A673 (cell line): ENCODE results near the gene GULP1. TPM values are rescaled to one million over a fixed set of nuclear protein-coding genes. Genes with fewer than 3 reads are reported as not detected.

Experiments
- BruUV-seq: library from RNA; stranded (reverse); fragments of 400-500 nt; replicated peaks from 2 replicates; lab custom pipeline; 2021; lab: Mats Ljungman, UMichigan
- CTCF ChIA-PET: fragments of 300-600 bp; sonication (Branson Sonifier 250); formaldehyde crosslinking; loops from one replicate; lab custom pipeline; 2022; ENCODE audit warnings: antibody characterized with exemption; lab: Charles Lee
- POLR2A ChIA-PET: fragments of 300-600 bp; sonication (Branson Sonifier 250); formaldehyde crosslinking; loops from one replicate; lab custom pipeline; 2022; ENCODE audit warnings: antibody characterized with exemption; ENCODE audit not compliant: low non-redundant PET; lab: Charles Lee
- DNase-seq: peaks from one replicate; pipeline ENCODE4 v3.0.0-alpha.2; 2015; ENCODE audit warnings: low spot score
- H3K27ac ChIP-seq: fragments of 200-600 bp; sonication (generic); 2 replicates; pipeline ENCODE4 v1.5.1; 2016; ENCODE audit warnings: mixed run types, low read depth, mild to moderate bottlenecking, mixed read lengths, antibody characterized with exemption, low read length; ENCODE audit not compliant: poor library complexity, severe bottlenecking
- H3K27me3 ChIP-seq: fragments of 200-600 bp; sonication (generic); replicated peaks from 2 replicates; pipeline ENCODE4 v1.6.1; 2017; ENCODE audit warnings: mixed run types, low read depth, mild to moderate bottlenecking, mixed read lengths, antibody characterized with exemption, low read length; ENCODE audit not compliant: insufficient read depth, poor library complexity
- H3K36me3 ChIP-seq: fragments of 200-600 bp; sonication (generic); 2 replicates; pipeline ENCODE4 v1.6.1; 2016; ENCODE audit warnings: mixed run types, mild to moderate bottlenecking, mixed read lengths, antibody characterized with exemption, low read length; ENCODE audit not compliant: insufficient read depth, poor library complexity, severe bottlenecking
- H3K4me1 ChIP-seq: fragments of 200-600 bp; sonication (generic); 2 replicates; pipeline ENCODE4 v1.6.1; 2017; ENCODE audit warnings: mixed run types, mild to moderate bottlenecking, mixed read lengths, antibody characterized with exemption, low read length; ENCODE audit not compliant: insufficient read depth, poor library complexity, severe bottlenecking
- H3K4me3 ChIP-seq: fragments of 200-600 bp; sonication (generic); 2 replicates; pipeline ENCODE4 v1.5.1; 2016; ENCODE audit warnings: low read depth, mixed run types, mild to moderate bottlenecking, mixed read lengths, low read length; ENCODE audit not compliant: poor library complexity, severe bottlenecking
- H3K9me3 ChIP-seq: fragments of 200-600 bp; sonication (generic); 2 replicates; pipeline ENCODE4 v1.6.1; 2016; ENCODE audit warnings: mixed run types, low read depth, mild to moderate bottlenecking, mixed read lengths, antibody characterized with exemption, low read length; ENCODE audit not compliant: poor library complexity, severe bottlenecking
- CTCF ChIP-seq: fragments of 300-800, 200-600 bp; sonication (generic); conservative IDR thresholded peaks from 2 replicates; pipeline ENCODE4 v1.5.1; 2017; ENCODE audit warnings: low read depth, mild to moderate bottlenecking, antibody characterized with exemption, low read length, moderate library complexity, mixed read lengths
- EZH2 ChIP-seq: fragments of 200-600 bp; sonication (generic); IDR thresholded peaks from 2 replicates; pipeline ENCODE4 v1.6.1; 2017; ENCODE audit warnings: borderline replicate concordance, low read depth, mild to moderate bottlenecking, mixed read lengths, antibody characterized with exemption, low read length; ENCODE audit not compliant: poor library complexity, severe bottlenecking
- intact Hi-C: fragments of 100-400 bp; cut with micrococcal nuclease; formaldehyde crosslinking; loops from one replicate; pipeline ENCODE4 v1.10.0; 2022; ENCODE audit not compliant: unreplicated experiment
- total RNA-seq: library from RNA; stranded (reverse); gene quantifications from 2 replicates; pipeline ENCODE4 v1.2.3, GENCODE V29; 2021

Gene GULP1
- total RNA-seq, 1 experiment from 2014 or later = 7.2 TPM

- POLR2A ChIA-PET = no interaction called here
- no TSS peak for BruUV-seq
- no peaks in the 10 kb centered on the region for H3K9me3 ChIP-seq
- TF ChIP-seq EZH2 (no peak), CTCF (no peak)
- no peak overlapping the region for H3K27ac ChIP-seq
- H3K27me3 ChIP-seq = no peaks in the 10 kb centered on the region
- no peak for DNase-seq
- intact Hi-C loops = no loop called here
- H3K4me3 ChIP-seq = no peak overlapping the region
- CTCF ChIA-PET = no interaction called here
- no peaks in the 10 kb centered on the region for H3K36me3 ChIP-seq
- peaks cover 17% of the 10 kb centered on the region for H3K4me1 ChIP-seq
Observed at GRCh38 chr2:188345020-188345419, 53.3 kb downstream of the GULP1 start.

GRCh38 chr2:188345426-188345825, 53.8 kb downstream of the GULP1 start:
- peaks cover 17% of the 10 kb centered on the region for H3K4me1 ChIP-seq
- H3K4me3 ChIP-seq = no peak overlapping the region
- no peaks in the 10 kb centered on the region for H3K36me3 ChIP-seq
- H3K27ac ChIP-seq = no peak overlapping the region
- intact Hi-C loops = no loop called here
- ChIA-PET POLR2A (no interaction called here), CTCF (no interaction called here)
- DNase-seq = no peak
- TF ChIP-seq EZH2 (no peak), CTCF (no peak)
- H3K27me3 ChIP-seq = no peaks in the 10 kb centered on the region
- no TSS peak for BruUV-seq
- no peaks in the 10 kb centered on the region for H3K9me3 ChIP-seq

GRCh38 chr2:188345831-188346458, 54.3 kb downstream of the GULP1 start:
- ChIA-PET POLR2A (no interaction called here), CTCF (no interaction called here)
- Histone ChIP-seq H3K4me3 (no peak overlapping the region), H3K27ac (no peak overlapping the region), H3K9me3 (no peaks in the 10 kb centered on the region), H3K36me3 (no peaks in the 10 kb centered on the region), H3K4me1 (peaks cover 17% of the 10 kb centered on the region), H3K27me3 (no peaks in the 10 kb centered on the region)
- BruUV-seq = no TSS peak
- TF ChIP-seq EZH2 (no peak), CTCF (no peak)
- DNase-seq = peak; percentile 54
- intact Hi-C loops = no loop called here
